HG03354 (cell line): Measurements from ENCODE around the gene SHROOM2.

ENCODE experiments used
- ATAC-seq: cut with Tn5 transposase; IDR thresholded peaks from one replicate; pipeline ENCODE4 v1.9.1; 2021; ENCODE audit warnings: mild to moderate bottlenecking; ENCODE audit not compliant: unreplicated experiment, poor library complexity, severe bottlenecking

The SHROOM2 gene

DNA sequence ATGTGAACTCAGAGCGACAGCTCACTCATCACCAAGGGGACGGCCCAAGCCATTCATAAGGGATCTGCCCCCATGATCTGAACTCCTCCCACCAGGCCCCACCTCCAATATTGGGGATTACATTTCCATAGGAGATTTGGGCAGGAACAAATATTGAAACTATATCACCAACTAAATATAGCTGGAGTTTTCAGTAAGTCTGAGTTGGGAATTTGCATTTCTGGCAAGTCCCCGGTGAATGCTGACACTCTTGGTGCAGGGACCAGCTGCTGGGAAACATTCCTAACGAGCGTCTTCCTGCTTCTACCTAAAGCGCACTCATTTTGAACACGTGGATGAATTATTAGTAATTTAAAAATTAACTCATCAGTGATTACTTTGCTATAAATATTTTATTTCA, 194.2 kb downstream of the SHROOM2 start:
- no peak for ATAC-seq

DNA sequence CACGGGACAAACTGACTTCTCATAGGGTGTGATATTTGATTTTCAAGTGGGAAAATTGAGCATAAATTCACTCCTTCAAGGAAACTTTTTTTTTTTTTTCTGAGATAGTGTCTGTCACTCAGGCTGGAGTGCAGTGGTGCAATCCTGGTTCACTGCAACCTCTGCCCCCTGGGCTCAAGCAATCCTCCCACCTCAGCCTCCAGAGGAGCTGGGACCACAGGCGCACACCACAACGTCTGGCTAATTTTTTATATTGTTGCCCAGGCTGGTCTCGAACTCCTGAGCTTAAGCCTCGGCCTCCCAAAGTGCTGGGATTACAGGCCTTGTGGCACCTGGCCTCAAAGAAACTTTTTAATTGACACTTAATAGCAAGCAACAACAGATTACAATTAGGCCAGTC, 194.7 kb downstream of the SHROOM2 start:
- ATAC-seq, result no peak

DNA sequence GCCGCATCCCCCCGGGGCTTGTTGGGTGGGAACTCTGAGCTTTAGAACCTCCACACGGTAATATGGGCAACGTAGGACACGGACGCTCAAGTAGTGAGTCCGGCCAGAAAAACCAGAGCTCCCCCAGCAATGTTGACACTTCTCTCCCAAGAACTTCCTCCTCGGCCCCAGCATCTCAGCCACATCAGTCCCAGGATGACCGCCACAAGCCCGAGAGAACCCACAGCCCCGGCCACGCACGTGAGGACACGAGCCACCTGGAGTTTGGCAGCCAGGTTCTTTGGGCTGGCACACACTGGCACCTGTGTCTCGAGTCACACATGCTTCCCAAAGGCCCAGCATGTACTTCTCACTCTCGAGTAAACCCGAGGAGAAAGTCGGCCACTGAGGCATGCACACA, 197.2 kb downstream of the SHROOM2 start:
- no peak for ATAC-seq

DNA sequence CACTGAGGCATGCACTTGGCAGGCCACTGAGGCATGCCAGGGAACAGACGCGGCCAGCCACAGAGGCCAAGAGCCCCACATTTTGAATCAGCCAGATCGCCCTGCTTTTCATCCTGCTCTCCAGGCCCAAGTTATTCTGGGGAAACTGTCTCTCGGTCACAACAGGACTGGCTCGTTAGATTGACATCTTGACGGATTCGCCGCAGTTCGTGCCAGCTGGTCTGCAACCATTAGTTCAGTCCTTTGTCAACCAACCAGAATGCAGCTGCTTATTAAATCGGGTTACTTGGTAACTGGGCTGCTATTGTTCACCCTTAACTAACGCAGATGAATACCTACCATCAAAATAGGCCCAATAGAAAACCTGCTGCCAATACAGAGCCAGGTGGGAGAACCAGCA, 197.6 kb downstream of the SHROOM2 start:
- no peak for ATAC-seq

DNA sequence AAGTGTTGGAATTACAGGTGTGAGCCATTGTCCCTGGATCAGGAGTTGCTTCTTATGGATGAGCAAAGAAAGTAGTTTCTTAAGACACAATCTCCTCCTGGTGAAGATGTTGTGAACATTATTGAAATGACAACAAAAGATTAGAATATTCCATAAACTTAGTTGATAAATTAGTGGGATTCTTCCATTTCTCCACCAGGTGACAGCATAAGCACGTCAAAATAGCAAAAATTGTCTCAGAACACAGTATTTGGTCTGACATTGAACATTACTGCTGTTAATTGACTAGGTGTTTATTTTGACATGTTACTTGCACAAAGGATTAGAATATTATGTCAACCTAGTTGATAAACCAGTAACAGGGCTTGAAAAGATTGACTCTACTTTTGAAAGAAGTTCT, 202.5 kb downstream of the SHROOM2 start:
- ATAC-seq, result no peak

DNA sequence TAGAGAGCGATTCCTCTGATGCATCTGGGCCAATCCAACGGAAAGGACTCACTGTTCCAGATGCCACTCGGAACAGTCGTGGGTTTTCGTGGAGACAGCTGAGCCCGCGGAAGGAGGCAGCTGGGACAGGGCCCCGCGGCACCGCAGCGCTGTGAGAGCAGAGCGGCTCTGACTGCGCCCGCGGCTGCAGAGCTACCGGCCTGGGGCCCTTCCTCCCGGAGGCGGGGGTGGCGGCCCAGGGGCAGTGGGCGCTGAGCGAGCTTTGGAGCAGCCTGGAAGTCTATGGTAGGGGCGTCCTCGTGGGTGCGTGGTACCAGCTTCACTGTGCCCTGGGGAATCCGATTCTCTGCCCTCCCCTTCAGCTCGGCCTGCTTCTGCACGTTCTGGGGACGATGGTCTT, 205.8 kb downstream of the SHROOM2 start:
- no peak for ATAC-seq

DNA sequence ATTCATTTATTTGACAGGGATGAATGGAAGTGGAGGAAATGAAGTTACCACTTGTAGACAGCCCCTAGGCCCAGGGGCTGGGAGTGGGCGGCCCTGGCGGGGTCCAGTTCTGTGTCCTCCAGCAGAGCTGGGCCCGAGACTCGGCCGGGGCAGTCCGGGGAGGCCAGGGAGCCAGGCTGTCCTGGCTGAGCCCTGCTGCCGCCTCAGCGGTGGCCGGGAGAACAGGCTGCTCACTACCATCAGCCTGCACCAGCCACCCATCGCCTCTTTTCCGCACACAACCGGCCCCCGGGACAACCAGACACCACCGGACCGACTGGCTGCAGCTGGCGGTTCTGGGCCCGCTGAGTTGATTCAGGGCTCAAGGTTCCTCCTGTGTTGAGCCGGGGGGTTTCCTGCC, 206.5 kb downstream of the SHROOM2 start:
- no peak for ATAC-seq

DNA sequence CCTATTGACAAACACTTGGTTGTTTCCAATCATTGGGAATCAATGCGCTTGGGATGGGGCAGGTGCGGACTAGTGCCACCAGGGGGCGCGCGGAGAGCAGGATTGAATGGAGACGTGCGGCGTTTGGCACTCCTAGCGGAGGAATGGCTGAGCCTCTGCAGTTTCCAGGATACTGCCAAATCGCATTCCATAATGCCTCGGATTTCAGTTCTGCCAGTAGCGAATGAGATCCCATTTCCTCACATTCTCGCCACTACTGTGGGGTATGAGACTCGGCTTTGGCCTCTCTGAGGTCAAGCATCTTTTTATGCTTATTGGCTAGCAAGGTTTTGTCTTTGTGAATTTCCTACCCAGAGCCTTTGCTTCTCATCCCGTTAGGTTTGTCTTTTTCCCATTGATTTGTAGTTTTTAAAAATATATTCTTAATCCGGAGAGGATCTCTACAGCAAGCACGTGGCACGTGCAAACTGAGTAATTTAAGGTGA, 209.7 kb downstream of the SHROOM2 start:
- peak; percentile 88 for ATAC-seq

DNA sequence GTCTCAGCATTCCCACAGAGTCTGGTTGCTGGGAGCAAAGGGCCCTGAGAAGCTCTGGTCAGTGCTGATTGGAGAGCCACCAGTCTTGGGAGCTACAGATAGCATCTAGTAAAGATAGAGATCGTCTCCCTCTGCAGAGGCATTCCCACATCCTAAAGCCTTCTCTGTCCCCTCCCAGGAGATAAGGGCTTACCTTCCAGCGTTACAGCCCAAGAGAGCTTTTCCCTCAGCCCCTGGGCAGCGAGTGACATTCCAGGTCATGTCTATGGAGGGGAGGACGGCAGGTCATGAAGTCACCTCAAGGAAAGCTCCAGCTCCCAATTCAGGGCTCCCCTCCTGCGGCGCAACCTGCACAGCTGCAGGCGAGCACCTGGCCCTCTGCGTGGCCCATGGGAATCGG, 210.8 kb downstream of the SHROOM2 start:
- no peak for ATAC-seq

DNA sequence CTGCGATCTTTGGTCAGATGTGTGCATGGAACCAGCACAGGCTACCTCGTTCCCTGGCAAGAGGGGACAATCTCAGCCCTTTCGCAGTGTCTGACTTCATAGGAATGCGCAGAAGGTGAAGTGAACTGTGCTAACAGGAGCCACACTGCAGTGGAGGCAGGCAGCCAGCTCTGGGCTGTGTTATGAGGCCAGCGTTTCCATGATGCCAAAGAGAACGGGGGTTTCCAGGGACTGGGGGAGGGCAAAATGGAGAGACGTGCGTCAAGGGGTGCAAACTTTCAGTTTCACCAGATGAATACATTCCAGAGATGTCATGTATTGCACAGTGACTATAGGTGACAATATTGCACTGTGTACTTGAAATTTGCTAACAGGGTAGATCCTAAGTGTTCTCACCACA, 211.3 kb downstream of the SHROOM2 start:
- ATAC-seq, result no peak
